Keratinocyte (primary cell): ENCODE measurements around the gene EHMT1.

Source experiments
- EZH2 ChIP-seq: IDR thresholded peaks from one replicate; pipeline ENCODE4 v1.6.1; 2012; ENCODE audit warnings: inconsistent platforms, mild to moderate bottlenecking, low read length, moderate library complexity
- TF ChIP-seq, protein P1 (sequence below), 3 experiments: IDR thresholded peaks in 1 of 3; conservative IDR thresholded peaks in 1 of 3; optimal IDR thresholded peaks in 1 of 3; 2 replicates in 2 of 3; 3 replicates in 1 of 3; pipeline versions ENCODE3 to v1.5.1; 2011; ENCODE audit warnings: low read length in 3 of 3, mild to moderate bottlenecking in 3 of 3, moderate library complexity in 2 of 3, control low read depth in 1 of 3, inconsistent platforms in 1 of 3; ENCODE audit not compliant: insufficient read depth in 2 of 3; ENCODE audit errors: extremely low read depth in 1 of 3

DNA sequence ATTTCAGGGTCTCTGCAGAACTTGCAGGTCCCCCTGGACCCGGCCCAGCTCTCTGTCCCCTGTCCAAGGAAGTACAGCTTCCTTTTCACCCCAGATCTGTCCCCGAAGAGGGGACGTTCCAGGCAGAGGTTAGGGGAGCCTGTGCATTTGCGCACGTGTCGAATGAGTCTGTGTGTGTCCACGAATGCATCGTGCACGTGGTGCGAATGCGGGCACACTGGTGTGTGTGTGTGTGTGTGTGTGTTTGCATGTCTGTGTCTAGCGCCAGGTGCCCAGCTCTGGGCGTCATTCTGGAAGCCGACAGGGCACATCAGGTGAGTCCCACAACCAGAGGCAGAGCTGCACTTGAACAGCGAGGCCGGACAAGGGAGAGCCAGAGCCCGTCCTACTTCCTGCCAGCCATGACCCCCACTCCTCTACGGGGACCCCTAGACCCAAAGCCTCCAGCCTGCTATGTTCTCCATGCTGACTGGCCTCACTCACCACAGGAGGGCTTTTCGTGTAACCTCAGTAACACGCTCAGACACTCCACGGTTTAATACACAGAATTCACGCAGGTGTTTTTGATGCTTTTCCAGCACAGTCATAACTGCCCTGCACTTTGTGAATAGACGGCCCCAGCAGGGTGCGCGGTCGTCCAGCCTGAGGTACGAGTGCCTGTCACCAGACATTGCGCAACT is 217.5 kb downstream of the EHMT1 start:
- TF ChIP-seq, protein P1, sequence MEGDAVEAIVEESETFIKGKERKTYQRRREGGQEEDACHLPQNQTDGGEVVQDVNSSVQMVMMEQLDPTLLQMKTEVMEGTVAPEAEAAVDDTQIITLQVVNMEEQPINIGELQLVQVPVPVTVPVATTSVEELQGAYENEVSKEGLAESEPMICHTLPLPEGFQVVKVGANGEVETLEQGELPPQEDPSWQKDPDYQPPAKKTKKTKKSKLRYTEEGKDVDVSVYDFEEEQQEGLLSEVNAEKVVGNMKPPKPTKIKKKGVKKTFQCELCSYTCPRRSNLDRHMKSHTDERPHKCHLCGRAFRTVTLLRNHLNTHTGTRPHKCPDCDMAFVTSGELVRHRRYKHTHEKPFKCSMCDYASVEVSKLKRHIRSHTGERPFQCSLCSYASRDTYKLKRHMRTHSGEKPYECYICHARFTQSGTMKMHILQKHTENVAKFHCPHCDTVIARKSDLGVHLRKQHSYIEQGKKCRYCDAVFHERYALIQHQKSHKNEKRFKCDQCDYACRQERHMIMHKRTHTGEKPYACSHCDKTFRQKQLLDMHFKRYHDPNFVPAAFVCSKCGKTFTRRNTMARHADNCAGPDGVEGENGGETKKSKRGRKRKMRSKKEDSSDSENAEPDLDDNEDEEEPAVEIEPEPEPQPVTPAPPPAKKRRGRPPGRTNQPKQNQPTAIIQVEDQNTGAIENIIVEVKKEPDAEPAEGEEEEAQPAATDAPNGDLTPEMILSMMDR (optimal IDR thresholded peaks at IDR 0.05 in 1 of 3, IDR thresholded peaks at IDR 0.05 in 1 of 3, conservative IDR thresholded peaks at IDR 0.05 in 1 of 3; ENCODE audit: extremely low read depth in 1 of 3, insufficient read depth in 2 of 3, low read length in 3 of 3) = no peak
- no peak for TF ChIP-seq EZH2
